ENCODE results near the gene SLC25A25. TPM values are rescaled to one million over a fixed set of nuclear protein-coding genes. Genes with fewer than 3 reads are reported as not detected.
A peak's percentile ranks its signal among the peaks of the same experiment; 100 is the strongest.
"Not testable (repeated sequence)": the region's sequence is repeated elsewhere in the genome, so short reads cannot be mapped to it uniquely, and the experiment has no call there.

SLC25A25 gene
- total RNA-seq, 1 donor from 2014 or later: 14.7 TPM

GRCh38 chr9:128123451-128124080, 55.5 kb downstream of the SLC25A25 start:
- no peak for DNase-seq (ENCODE audit: low read depth, low spot score)

DNA sequence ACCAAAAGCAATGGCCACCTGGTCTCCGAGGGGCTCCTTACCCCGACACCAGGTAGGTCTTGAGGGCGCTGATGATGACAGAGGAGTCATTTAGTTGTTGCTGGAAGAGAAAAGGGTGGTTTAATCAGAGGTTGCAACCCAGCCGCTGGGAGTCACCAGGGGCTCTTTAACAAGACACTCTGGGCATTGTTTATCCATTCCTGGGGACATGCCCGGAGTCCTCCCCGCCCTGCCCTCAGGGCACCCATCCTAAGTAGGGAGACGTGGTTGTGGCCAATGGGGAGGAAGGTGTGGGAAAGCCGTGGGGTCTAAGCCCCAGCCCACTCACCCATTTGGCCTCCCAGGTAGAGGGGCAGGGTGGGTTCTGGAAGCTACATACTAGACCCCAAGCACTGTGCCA, 56.4 kb downstream of the SLC25A25 start:
- no peak for DNase-seq (ENCODE audit: low read depth, low spot score)

- DNase-seq (ENCODE audit: low read depth, low spot score): no peak
These were observed 57.0 kb downstream of the SLC25A25 start for GRCh38 chr9:128124873-128125579.

GRCh38 chr9:128125580-128126354, 57.7 kb downstream of the SLC25A25 start:
- DNase-seq (ENCODE audit: low read depth, low spot score): no peak

DNA sequence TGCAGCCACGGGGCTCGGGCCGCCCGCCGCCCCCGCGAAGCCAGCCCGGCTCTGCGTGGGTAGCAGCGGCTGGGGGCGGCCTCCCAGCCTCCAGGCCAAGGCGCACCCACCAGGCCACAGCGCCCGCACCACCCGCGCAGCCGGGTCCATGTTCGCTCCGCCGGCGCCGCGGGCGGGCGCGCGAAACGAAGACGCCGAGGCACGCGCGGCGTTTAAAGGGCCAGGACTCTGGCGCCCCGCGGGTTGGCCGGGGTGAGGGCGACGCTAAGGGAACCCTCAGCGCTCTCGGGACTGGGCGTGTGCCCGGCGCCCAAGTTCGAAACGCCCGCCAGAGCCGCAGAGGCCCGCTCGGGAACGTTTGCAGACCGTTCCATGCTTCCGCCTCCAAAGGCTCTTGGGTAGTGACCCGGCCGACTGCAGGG, 59.5 kb downstream of the SLC25A25 start, which contains the start of gene PTGES2:
Gene PTGES2 (minus strand): TSS at position 162 of the 422 bp plus-strand sequence. CDS start 12 bp downstream, at position 150.
- peak; percentile 55 for DNase-seq (ENCODE audit: low read depth, low spot score)

- peak; percentile 49 for DNase-seq (ENCODE audit: low read depth, low spot score)
These were observed 60.2 kb downstream of the SLC25A25 start for GRCh38 chr9:128127990-128128835.

- no peak for DNase-seq (ENCODE audit: low read depth, low spot score)
These were observed 61.0 kb downstream of the SLC25A25 start for GRCh38 chr9:128128836-128129590.

- not testable (repeated sequence) for DNase-seq (ENCODE audit: low read depth, low spot score)
These were observed 62.1 kb downstream of the SLC25A25 start for GRCh38 chr9:128129976-128130590.

DNA sequence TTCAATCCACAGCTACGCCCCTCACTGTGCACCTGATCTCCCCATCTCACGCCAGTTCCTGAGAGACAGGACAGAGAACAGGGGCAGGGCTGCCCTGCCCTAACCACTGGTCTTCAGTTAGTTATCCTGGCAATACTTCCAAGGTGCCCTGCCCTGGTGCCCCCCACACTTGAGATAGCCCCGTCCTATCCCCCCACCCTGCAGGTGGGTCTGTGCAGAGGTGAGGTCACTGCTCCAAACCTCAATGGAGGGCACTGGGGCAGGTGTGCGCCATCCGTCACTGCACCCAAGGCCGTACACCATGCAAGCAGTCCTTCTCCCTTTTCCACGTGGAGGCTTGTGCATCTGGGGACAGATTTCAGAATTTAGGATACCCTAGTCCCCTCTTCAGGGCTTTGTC, 62.6 kb downstream of the SLC25A25 start:
- DNase-seq (ENCODE audit: low read depth, low spot score): not testable (repeated sequence)

DNA sequence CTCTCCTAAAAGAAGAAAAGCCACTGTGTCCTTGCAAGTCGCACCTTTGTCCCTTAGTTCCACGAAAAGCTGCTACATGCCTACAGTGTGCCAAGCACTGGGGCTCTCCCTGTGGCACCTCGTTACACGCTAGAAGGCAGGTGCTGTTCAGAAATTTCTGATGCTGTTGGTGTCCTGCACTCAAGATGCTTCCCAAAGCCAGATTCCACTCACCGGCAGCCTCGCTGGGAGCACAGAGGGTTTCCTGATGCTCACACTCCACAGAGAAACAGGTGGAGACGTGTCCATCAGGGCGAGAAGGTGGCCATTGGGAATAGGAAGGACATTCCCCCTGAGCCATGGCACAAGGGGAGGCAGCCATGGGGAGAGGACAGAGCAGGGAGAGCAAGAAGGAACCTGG, 63.3 kb downstream of the SLC25A25 start:
- DNase-seq (ENCODE audit: low read depth, low spot score): not testable (repeated sequence)

GRCh38 chr9:128132139-128132538, 64.1 kb downstream of the SLC25A25 start:
- DNase-seq (ENCODE audit: low read depth, low spot score): not testable (repeated sequence)

DNA sequence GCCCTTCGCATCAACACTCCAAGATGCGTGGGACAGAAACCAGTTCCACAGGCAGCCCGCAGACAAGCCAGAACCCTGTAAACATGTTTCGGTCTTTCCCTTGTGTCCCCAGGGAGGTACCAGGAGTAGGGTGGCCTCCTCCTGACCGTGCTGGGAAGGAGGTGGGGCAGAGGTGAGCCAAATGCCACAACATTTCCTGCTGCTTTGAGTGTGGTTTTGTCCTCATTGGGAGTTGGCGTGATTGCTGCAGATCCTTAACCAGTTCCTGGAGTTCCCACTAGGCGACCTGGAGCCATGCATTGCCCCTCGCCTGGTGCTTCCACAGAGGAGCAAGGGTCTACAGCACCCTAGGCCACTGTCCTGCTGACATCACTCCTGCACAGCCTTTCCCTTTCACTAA, 67.5 kb downstream of the SLC25A25 start:
- DNase-seq (ENCODE audit: low read depth, low spot score): not testable (repeated sequence)

DNA sequence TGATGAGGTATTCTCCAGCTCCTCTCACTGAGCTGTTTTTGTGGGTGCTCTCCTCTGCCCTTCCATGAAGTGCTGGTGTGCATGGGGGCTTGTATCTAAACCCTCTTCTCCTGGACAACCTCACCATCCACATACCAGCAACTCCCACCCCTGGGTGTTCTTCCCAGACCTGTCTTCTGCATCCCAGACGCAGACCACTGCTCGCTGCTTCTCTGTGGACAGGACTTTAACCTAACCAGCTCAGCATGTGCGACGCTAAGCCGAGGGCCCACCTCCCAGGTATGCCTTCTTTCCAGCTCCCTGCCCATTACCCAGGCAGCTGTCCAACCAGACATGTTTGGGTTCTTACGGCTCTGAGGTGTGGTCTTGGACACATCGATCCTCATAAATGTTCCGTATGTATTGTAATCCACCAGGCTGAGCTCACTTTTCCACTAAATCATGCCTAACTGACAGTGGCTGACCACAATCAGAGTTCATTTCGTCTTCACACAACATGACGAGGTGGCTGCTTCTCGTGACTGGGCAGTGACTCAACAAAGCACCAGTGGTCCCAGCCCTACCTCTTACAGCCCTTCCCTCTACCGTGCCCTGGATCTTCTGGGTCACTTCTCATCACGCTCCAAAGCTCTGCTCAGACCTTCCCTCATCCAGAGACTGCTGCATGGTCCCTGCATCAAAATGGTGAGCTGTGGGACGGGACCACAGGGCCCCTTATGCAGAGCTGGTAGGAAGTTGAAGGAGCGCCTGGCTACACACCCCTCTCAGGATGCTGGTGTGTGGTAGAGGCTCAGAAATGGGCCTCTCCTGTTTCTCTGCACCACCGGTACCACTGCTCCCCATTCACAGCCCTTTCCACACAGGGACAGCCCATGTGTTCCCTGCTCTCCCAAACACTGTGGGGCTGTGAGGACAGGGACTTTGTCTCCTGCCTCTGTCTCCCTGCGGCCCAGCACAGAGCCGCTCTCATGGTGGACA, 69.1 kb downstream of the SLC25A25 start:
- no peak for DNase-seq (ENCODE audit: low read depth, low spot score)

DNA sequence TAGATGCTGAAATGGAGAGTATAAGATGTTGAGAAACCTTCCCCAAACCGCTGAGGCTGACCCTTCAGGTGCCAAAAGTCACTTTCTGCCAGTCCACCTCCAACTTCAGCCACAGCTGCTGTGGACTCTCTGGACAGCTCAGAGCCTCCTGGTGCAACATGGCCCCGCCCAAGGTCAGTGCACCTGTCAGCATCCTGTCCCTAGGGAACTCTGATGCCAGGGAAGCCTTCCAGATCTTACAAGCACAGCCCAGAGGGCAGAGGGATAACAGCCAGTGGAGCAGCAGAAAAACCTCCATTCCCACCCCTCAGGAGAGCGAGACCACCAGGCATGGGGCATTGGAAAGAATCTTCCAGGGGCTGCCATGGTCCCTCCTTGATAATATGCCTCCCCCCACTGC, 70.0 kb downstream of the SLC25A25 start:
- DNase-seq (ENCODE audit: low read depth, low spot score): no peak

DNA sequence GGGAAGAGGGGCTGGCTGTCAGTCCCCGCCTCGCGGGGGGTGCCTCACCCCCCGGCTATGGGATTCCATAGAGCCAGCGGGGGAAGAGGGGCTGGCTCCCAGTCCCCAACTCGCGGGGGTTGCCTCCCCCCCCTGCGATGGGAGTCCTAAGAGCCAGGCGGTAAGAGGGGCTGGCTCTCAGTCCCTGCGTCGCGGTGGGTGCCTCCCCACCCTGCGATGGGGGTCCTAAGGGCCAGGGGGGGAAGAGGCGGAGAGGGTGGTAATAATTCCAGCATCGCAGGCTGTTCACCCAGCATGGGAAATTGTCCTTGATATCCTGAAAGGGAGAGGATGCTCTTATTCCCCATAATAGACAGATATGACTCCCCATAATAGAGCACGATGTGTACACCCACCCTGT, 71.6 kb downstream of the SLC25A25 start:
- no peak for DNase-seq (ENCODE audit: low read depth, low spot score)

GRCh38 chr9:128141604-128142003, 73.6 kb downstream of the SLC25A25 start:
- no peak for DNase-seq (ENCODE audit: low read depth, low spot score)

- DNase-seq (ENCODE audit: low read depth, low spot score): no peak
These were observed 74.0 kb downstream of the SLC25A25 start for GRCh38 chr9:128142061-128142460.

DNA sequence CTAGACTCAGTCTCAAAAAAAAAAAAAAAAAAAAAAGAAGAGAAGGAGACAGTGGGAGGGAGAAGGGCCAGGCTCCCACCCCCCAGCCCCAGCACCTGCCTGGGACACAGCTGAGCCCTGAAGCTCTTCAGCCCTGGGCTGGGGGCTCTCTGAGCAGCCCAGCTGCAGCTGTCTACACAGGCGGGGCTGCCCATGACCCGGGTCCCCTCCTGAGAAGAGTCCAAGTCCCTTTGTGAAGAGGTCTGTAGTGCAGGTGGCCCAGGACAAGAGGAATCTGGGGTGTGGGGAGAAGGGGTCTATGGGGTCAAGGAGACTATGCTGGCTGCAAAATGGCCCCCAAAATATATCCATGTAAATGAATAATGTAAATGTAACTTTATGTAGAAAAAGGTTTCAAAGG, 74.6 kb downstream of the SLC25A25 start:
- DNase-seq (ENCODE audit: low read depth, low spot score): no peak

All from pulmonary artery endothelial cell (primary cell).